GM18498 (cell line): ENCODE results near the gene PRMT5.
"Not testable (repeated sequence)": the region's sequence is repeated elsewhere in the genome, so short reads cannot be mapped to it uniquely, and the experiment has no call there.

ENCODE experiments used
- ATAC-seq: cut with Tn5 transposase; IDR thresholded peaks from one replicate; pipeline ENCODE4 v1.9.1; 2021; ENCODE audit warnings: mild to moderate bottlenecking, moderate library complexity; ENCODE audit not compliant: unreplicated experiment

The PRMT5 gene

DNA sequence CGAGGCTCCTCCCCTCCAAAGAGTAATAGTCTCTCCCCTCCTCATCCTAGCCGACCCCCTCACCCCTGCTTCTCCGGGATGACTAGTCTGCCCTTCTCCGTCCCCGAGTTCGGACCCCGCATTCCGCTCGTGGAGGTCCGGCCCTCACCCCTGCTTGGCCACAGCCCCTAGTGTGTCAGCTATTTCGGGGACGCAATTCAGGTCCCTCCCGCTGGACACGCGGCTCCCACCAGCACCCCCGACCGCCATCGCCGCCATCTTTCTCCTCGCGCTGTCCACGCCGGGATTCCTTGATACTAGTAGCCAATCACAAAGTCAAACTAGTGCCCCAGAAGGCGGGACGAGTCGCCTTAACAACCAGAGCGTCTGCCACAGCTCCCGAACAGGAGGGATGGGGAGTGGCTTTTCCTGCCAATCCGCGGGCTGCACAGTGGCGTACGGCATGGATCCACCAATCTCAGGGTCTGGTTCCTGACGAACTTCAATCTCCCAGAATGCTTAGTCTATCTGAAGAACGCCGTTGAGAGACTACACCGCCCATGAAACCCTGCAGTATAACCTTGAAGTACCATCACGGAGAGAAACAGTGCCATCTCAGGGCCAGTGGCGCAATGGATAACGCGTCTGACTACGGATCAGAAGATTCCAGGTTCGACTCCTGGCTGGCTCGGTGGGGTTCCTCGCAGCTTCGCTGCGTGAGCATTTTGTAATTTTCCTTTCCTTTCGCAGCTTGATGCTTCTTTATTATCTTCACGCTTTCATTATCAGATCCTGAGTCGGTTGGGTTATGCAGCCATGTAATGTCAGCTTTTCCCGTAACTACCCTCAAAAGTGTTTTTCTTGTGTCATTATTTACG, at the start of gene PRMT5:
Gene PRMT5, minus strand, starts transcription at position 273 of the 857 bp plus-strand sequence. Its CDS starts 15 bp downstream, at position 258.
- ATAC-seq: peak; percentile 90

DNA sequence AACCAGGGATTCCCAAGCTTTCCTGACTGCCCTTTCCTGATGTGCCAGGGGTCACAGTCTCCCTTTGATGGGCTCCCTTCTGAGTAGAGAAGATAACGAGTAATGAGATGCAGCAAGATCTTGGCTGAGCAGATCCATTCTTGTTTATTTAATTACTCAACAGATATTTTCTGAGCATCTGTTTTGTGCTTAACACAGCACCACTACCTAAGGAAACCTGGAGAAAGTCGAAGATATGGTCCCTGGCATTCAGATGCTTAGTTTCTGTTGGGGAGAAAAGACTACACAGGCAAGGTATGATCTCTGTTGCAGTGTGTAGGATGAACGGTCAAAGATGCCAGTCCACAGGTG, 49.3 kb upstream of the PRMT5 start:
- no peak for ATAC-seq

DNA sequence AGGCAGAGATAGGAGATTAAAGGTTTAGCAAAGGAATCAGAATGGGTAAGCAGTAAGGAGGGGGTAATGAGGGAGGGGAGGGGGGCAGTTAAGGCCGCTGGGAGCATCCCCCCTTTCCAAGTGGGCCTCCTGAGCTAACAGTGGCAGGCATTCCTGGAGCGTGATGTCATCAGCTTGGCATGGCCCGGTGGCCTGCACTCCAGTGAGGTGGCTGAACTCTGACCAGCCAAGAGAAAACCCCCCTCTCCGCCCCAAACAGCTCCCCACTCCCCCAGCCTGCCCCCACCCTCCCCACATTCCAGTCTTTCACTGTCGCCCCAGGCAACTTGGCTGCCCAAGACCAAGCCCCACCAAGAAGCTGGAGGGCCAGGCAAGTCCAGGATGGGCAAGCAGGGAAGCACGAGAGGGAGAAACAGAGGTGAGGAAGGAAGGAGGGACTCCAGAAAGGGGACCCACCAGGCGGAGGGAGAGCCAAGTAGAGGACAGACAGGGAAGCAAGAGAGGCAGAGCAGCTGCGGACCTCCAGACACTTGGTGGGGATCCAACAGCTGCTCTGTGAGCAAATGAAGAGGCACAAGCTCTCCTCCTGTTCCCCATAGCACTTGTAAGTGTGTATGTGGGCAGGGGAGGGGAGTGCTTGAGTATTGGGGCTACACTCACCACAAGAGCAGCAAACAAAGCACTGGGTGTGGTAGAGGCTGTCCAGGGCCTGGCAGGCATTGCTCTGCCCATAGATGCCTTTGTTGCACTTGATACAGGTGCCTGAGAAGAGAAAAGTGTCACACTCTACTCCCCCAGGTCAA, 48.7 kb upstream of the PRMT5 start:
- no peak for ATAC-seq

DNA sequence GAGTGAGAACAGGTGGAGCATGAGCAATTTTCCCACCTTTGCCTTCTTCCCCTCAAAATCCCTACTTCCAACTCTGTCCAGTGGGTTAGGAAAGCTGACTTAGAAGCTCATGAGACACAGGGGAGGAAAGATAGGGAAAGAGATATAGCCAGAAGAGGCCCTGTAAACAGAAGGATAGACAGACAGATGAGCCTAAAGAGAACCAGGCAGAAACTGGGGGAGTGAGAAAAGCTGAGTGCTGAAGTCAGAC, 48.2 kb upstream of the PRMT5 start:
- ATAC-seq: no peak

DNA sequence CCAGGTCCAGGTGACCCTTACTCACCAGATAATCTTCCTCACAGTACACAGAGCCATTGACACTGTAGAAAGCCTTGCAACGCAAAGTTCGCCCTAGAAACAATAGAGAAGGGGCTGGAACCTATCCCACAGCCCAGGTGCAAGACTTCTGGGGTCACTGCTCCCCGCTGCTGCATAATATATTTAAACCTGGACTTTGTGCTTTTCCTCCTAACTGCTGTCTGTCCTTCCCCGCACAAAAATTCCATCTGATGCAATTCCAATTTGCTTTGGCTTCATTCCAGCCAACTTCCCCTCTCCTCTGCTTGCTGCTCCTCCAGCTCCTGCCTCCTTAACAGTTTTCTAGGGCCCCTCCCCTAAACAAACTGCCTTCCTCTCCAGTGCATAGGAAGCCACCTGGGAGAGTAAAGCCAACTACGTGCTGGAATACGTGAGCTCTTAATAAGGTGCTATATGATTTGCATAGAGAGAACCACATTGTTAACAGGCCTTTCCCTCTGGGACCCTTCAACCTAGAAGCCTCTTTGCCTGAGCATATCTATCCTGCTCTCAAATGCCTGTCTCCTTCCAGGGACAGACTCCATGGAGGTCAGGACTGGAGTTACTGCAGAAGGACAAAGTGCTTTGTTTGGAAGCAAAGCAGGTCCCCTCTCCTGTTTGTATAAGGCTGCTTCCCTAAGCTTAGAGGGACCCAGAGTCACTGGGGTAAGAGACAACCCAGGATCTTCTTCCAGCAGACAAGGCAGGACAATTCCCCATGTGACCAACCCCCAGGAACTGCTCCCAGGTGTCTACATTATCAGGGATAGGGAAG, 47.7 kb upstream of the PRMT5 start:
- ATAC-seq: no peak

DNA sequence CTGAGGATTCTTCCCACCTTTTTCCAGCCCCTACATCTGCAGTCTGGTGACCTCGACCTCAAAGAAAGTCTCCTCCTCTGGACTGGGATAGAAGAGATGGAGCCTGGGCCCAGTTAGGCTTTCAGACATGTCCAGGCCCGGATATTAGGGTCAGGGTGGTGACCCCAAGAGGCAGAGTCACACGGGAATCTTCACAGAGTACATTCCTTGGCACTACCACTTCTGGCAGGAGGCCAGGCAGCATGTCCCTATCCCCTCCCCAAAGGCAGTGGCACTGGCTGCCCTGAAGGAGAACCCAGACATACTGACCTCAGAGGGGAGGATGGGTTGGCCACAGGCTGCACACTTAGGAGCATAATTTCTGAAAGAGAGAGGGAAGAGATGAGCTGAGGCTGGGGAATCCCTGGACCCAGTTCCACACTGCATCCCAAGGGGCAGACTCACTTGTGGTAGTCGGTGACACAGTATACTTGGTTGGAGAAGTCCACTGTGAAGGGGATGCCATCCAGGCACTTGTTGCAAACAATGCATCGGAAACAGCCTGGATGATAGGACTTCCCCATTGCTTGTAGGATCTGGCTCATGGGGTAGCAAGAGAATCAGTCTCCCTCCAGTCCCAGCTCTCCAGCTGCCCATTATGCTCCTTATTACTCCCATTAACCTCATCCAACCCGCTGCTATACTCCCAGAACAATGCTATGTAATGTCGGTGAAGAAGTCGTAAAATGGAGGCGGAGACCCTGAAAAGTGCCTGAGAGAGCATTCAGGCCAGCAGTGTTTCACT, 45.5 kb upstream of the PRMT5 start:
- no peak for ATAC-seq

DNA sequence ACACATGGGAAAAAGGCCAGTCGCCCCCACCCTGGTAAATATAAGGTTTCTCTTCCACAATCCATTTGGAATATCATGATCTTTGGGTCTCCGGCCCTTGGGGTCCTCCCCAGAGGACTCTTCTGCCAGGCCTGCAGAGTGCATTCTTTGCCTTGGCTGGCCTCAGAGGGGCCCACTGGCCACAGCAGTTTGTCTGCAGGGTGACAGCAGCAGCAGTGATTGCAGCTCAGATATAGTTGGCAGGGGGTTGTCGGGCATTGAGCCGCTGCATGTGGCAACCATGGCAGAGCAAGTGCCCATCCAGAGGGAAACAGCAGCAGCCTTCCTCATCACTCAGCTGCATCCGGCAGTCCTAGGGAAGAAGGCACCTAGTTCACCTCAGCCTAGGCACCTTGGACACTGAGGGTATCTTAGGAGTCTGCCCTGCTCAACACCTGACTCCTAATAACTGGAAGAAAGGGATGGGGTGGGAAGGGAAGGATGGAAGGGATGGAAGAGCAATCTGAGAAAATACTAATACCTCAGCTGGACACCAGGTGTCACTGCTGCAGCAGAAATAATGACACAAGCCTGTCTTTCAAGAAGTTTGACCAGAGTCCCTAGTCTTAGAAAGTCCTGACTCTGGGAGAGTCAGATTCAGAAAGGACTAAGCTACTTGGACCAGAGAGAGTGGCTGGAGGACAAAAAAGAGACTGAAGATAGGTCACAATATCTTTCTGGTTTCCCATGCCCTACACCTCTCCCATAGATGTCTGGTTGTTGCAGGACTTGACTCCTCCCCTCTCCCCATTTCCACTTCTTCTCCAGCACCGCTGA, 44.2 kb upstream of the PRMT5 start:
- no peak for ATAC-seq

DNA sequence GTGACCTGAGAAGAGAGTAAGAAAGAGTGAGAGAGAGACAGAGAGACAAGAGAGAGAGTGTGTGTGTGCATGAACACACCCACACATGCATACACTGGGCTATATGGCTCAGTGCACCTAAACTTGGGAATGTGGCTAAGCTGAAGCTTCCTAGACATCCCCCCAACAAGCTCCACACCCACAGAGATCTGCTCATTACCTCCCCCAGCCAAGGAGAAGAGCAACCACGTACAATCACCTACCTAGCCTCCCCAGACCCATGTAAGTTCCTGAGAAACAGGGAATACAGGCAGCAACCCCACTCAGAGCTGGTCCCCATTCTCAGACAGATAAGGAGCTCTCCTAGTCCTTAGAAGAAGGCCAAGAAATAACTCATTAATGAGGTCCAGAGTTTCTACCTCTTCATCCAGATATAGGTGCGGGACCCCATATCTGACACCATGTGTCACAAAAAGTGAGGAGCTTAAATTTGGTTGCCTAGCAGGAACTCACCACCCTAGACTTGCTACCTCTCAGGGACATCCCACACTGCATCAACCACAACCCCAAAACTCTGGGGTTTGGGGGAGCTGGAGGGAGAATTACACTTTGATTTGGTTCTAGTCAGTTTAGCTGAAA, 43.2 kb upstream of the PRMT5 start:
- ATAC-seq: no peak

DNA sequence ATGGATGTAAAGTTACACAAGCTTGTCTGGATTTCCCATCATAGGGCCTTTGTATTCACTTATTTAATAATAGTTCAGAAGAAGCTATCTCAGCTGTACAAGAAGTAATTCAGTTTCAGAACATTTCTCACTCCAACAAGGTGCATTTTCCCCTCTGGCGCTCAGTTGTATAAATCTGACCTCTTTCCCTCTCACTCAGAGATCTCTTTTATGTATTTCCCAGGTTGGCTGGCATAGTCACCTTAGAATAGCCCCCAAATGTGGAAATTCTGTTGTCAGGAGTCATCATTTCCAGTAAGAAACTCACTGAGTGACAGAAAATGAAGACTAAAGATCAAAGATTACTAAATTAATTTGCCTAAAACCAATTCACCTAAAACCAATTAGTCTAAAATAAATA, 42.0 kb upstream of the PRMT5 start:
- no peak for ATAC-seq

DNA sequence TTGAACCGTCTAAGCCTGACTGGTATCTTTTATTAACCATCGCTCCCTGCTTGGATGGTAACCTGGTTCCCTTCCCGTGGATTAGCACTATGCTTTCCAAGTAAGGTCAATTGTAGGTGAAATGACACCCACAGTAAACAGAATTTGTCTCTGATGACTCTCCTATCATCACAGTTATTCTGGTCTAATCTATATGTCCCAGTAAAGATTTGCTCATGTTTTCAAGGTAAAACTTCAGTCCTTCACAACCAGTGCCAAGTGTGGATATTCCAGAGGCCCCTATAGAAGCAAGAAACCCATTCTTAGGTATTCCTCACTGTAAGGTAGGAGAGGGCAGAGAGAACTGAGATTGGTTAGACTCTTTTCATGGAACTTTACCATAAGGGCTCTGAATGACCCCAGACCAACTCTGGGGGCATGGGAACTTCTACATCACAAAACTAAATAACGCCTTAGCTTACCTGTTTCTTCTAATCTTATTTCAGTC, 37.6 kb upstream of the PRMT5 start:
- no peak for ATAC-seq

DNA sequence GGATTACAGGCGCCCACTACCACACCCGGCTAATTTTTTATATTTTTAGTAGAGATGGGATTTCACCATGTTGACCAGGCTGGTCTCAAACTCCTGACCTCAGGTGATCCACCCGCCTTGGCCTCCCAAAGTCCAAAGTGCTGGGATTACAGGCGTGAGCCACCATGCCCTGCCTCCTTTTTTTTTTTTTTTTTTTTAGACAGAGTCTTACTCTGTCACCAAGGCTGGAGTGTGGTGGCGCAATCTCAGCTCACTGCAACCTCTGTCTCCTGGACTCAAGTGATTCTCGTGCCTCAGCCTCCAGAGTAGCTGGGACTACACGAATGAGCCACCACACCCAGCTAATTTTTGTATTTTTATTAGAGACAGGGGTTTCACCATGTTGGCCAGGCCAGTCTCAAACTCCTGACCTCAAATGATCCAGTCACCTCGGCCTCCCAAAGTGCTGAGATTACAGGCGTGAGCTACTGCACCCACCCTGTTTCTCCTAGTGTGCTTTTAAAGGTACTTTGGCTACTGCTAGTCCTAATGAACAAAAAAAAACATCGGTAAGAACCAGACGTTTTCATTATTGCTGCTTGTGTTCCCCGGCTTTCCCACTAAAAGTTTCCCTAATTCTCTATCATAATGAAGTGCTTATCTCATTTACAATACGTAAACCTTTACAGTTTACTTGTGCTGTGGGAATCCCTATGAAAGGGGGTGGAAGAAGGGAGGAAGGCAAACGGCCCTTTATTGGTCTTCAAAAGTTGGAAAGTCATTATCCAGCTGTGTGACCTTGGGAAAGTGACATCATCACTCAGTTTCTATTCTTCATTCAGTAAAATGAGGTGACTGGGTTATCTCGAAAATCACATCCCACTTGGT, 37.0 kb upstream of the PRMT5 start:
- ATAC-seq: not testable (repeated sequence)

DNA sequence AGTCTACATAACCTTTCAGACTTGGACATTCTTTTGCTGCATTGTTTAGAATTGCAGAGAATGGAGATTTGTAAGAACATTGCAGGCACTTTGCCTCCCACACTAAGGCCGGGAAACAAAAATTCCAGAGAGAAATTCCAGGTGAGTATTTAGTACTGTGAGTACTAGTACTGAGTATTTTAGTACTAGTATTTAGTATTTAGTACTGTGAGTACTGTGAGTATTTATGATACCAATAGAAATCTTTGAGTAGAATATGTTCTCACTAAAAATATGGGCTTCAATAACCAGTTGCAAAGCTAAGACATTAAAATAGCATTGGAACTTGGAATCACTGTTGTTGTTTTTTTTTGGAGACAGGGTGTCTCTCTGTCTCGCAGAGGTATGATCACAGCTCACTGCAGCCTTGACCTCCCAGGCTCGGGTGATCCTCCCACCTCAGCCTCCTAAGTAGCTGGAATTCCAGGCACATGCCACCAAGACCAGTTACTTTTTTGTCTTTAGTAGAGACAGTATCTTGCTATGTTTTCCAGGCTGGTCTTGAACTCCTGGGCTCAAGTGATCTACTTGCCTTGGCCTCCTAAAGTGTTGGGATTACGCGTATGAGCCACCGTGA, 33.0 kb upstream of the PRMT5 start:
- ATAC-seq: no peak

DNA sequence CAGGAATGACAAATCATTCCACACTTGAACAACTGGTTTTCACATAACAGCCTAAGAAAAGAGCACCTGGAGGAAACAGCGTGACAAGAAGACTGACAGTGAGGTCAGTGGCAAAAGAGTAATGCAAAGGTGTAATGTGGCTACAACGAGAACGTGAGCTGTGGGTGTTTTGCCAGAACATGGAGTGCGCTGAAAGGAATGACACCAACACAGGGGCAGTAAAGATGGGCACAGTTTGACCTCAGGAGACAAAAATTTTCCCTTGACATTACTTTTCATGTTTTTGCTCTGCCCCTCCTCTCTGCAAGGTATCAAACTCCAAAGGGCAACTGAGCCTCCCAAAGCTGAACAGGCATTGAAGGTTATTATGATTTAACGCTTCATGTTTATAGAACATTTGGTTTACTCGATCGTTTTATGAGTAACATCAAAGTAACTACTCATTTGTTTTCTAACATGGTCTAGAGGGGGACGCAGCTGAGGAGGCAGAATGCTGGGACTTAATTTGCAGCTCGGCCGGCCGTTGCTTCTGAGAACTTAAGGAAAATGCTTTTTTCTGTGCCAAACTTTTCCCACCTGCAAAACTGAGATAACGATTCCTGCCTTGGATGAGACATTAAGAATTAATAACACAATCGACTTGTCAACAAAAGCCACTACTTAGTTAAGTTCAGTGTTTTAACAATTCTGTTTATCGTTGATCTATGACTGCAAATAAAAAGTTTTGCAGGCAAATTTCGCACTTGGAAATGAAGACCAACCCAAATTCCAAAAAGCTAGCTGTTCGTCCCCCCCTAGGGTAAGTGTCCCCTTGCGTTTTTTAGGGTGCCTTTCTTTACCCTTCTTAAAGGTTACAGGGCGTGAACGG, 26.8 kb upstream of the PRMT5 start:
- ATAC-seq: no peak

DNA sequence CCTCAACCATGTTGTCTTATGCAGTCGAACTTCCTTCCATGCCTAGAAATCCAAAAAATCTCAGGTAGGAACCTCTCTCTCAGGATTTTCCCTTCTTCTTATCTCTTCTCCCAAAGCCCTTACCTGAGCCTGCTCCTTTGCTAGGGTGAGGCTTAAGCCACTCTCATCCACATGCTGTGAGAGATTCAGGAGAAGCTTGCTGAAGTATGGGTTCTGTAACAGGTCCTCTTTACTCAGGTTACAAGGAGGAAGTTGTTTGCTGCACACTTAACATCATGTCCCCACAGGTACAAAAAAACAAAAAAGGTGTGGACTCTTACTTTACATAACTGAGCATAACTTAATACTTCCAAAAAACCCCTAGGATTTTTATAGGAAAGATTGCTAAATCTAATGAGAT, 23.2 kb upstream of the PRMT5 start:
- ATAC-seq: no peak

DNA sequence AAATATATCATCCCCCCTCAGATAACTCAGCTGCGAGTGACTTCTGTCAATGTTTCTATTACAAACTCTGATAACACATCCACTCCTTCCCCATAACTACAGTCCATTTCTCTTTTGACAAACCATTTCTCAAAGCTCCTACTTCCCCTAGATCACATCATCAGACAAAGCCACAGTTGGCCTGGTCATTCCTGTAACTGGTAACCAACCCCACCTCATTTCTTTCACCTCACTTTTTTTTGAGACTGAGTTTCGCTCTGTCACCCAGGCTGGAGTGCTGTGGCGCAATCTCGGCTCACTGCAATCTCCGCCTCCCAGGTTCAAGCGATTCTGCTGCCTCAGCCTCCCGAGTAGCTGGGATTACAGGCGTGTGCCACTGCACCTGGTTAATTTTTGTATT, 22.6 kb upstream of the PRMT5 start:
- ATAC-seq: not testable (repeated sequence)

DNA sequence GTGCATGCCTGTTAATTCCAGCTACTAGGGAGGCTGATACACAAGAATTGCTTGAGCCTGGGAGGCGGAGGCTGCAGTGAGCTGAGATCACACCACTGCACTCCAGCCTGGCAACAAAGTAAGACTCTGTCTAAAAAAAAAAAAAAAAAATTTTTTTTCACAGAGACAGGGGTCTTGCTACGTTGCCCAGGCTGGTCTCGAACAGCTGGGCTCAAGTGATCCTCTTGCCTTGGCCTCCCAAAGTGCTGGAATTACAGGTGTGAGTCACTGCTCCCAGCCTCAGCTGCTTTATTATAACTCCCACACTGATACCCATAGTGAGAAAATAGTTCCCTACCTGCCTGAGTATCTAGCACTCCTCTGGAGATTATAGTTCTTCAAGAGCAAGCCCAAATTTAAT, 16.5 kb upstream of the PRMT5 start:
- no peak for ATAC-seq

DNA sequence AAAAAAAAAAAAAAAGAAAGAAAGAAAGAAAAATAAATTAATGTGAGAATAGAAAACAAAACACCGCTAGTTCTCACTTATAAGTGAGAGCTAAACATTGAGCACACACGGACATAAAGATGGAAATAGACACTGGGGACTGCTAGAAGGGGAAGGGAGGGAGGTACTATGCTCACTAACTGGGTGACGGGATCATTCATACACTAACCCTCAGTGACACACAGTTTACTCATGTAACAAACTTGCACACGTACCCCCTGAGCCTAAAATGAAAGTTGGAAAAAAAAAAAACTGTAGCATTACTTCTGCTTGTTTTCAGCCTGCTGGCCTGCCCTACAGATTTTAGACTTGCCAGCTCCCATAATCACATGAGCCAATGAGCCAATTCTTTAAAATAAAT, 10.5 kb upstream of the PRMT5 start:
- ATAC-seq: no peak
